SK-N-SH treated with all-trans-retinoic acid at 6 μM for 48 hours (cell line): ENCODE data around the gene PBRM1.

Experiments used
- ARNTL ChIP-seq: fragments of 450-650 bp; formaldehyde crosslinking; IDR thresholded peaks from 2 replicates; pipeline ENCODE4 v1.5.0; 2020; ENCODE audit warnings: low read depth, mild to moderate bottlenecking, moderate library complexity, borderline replicate concordance
- BACH2 ChIP-seq: fragments of 250-450 bp; sonication (Bioruptor Pico); IDR thresholded peaks from 2 replicates; pipeline ENCODE4 v1.9.0; 2021; ENCODE audit warnings: mild to moderate bottlenecking, borderline replicate concordance
- CSDC2 ChIP-seq: fragments of 250-450 bp; sonication (Bioruptor Pico); IDR thresholded peaks from 2 replicates; pipeline ENCODE4 v1.5.0; 2020; ENCODE audit warnings: mild to moderate bottlenecking, moderate library complexity
- GLIS3 ChIP-seq: fragments of 250-450 bp; sonication (Bioruptor Pico); IDR thresholded peaks from 2 replicates; pipeline ENCODE4 v1.5.0; 2020; ENCODE audit warnings: mild to moderate bottlenecking, moderate library complexity
- ISL1 ChIP-seq: fragments of 250-450 bp; sonication (Bioruptor Pico); IDR thresholded peaks from 2 replicates; pipeline ENCODE4 v2.1.2; 2022; ENCODE audit warnings: mild to moderate bottlenecking, moderate library complexity
- RARB ChIP-seq: fragments of 250-450 bp; sonication (Bioruptor Pico); IDR thresholded peaks from 2 replicates; pipeline ENCODE4 v1.8.0; 2021; ENCODE audit warnings: mild to moderate bottlenecking, moderate library complexity
- TOX ChIP-seq: fragments of 250-450 bp; sonication (Bioruptor Pico); IDR thresholded peaks from 2 replicates; pipeline ENCODE4 v1.8.0; 2021; ENCODE audit warnings: mild to moderate bottlenecking, moderate library complexity, borderline replicate concordance
- ZC3H10 ChIP-seq: fragments of 250-450 bp; sonication (Bioruptor Pico); IDR thresholded peaks from 2 replicates; pipeline ENCODE4 v1.5.1; 2021; ENCODE audit warnings: mild to moderate bottlenecking, moderate library complexity
- ZFP30 ChIP-seq: fragments of 450-650 bp; formaldehyde crosslinking; IDR thresholded peaks from 2 replicates; pipeline ENCODE4 v1.5.0; 2022; ENCODE audit warnings: mild to moderate bottlenecking, moderate library complexity
- TF ChIP-seq, protein P1 (sequence below): fragments of 250-450 bp; sonication (Bioruptor Pico); IDR thresholded peaks from 2 replicates; pipeline ENCODE4 v1.8.0; 2020; ENCODE audit warnings: mild to moderate bottlenecking, moderate library complexity, borderline replicate concordance

DNA sequence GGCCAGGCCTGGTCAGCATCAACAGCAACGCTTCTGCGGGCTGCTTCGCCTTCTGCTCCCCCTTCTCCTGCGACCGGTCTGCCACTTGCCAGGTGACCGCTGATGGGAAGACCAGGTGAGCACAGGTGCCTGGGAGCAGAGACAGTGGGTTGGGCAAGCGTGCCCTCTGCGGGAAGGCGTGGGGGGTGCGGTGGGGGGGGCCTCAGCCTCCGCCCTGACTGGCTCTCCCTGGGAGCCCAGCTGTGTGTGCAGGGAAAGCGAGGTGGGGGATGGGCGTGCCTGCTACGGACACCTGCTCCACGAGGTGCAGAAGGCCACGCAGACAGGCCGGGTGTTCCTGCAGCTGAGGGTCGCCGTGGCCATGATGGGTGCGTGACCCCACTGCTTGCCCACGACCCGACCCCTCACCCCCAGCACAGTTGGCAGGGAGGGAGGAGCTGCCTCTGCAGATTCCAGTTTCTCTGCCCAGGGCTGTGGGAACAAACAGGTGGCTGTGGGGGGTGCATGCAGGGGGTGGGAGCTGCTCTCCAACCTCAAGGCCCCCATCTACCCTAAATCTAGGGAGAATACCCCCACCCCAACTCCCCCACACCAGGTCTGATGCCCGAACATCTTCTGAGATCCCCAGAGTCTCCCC is 181.8 kb downstream of the PBRM1 start:
- TF ChIP-seq, protein P1, sequence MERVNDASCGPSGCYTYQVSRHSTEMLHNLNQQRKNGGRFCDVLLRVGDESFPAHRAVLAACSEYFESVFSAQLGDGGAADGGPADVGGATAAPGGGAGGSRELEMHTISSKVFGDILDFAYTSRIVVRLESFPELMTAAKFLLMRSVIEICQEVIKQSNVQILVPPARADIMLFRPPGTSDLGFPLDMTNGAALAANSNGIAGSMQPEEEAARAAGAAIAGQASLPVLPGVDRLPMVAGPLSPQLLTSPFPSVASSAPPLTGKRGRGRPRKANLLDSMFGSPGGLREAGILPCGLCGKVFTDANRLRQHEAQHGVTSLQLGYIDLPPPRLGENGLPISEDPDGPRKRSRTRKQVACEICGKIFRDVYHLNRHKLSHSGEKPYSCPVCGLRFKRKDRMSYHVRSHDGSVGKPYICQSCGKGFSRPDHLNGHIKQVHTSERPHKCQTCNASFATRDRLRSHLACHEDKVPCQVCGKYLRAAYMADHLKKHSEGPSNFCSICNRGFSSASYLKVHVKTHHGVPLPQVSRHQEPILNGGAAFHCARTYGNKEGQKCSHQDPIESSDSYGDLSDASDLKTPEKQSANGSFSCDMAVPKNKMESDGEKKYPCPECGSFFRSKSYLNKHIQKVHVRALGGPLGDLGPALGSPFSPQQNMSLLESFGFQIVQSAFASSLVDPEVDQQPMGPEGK (CRISPR knock-in tag) = no peak
- TF ChIP-seq TOX (CRISPR knock-in tag) (no peak), RARB (no peak), ISL1 (CRISPR knock-in tag) (no peak), ARNTL (CRISPR knock-in tag) (no peak), CSDC2 (CRISPR knock-in tag) (no peak), GLIS3 (CRISPR knock-in tag) (no peak), ZC3H10 (CRISPR knock-in tag) (no peak), BACH2 (CRISPR knock-in tag) (no peak), ZFP30 (CRISPR knock-in tag) (no peak)
